Thoracic aorta (tissue), 2 donors: ENCODE measurements around the gene CAMK2B. TPM values are rescaled to one million over a fixed set of nuclear protein-coding genes. Genes with fewer than 3 reads are reported as not detected.

Experiments used
- ATAC-seq: fragments of 150-250 bp; one replicate; pipeline ENCODE4 v1.8.0; 2017; ENCODE audit warnings: low read depth; ENCODE audit not compliant: insufficient number of reproducible peaks, low FRiP score
- DNase-seq: peaks from one replicate; pipeline ENCODE4 v3.0.0-alpha.2; 2020; ENCODE audit warnings: low spot score
- H3K27ac ChIP-seq, 2 donors: fragments of 200-600 bp; sonication (generic); 1 replicate in 1 of 2; 2 replicates in 1 of 2; pipeline ENCODE4 v1.5.1; 2016; ENCODE audit warnings: mild to moderate bottlenecking in 2 of 2, moderate library complexity in 2 of 2
- H3K27me3 ChIP-seq: fragments of 200-600 bp; sonication (generic); replicated peaks from 2 replicates; pipeline ENCODE4 v1.6.0; 2016; ENCODE audit warnings: mild to moderate bottlenecking; ENCODE audit not compliant: insufficient read depth
- H3K36me3 ChIP-seq: fragments of 200-600 bp; sonication (generic); one replicate; pipeline ENCODE4 v1.5.1; 2016
- H3K4me1 ChIP-seq, 2 donors: fragments of 200-600 bp; sonication (generic); 1 replicate in 1 of 2; 2 replicates in 1 of 2; pipeline versions ENCODE4 v1.5.1 to v1.6.0; 2016; ENCODE audit warnings: low read depth in 2 of 2, mild to moderate bottlenecking in 1 of 2; ENCODE audit not compliant: control insufficient read depth in 1 of 2
- H3K4me3 ChIP-seq: fragments of 200-600 bp; sonication (generic); 2 replicates; pipeline ENCODE4 v1.5.1; 2016; ENCODE audit warnings: mild to moderate bottlenecking
- H3K9me3 ChIP-seq: fragments of 200-600 bp; sonication (generic); 2 replicates; pipeline ENCODE4 v1.5.1; 2016
- total RNA-seq, 2 donors: library from RNA; depleted of rRNA; stranded (reverse); fragments of >200 nt; gene quantifications; one replicate each; pipeline versions ENCODE4 v1.1.0 to v1.2.3, GENCODE V29; 2016
- TF ChIP-seq, protein P1 (sequence below): fragments of 200-600 bp; sonication (generic); IDR thresholded peaks from one replicate; pipeline ENCODE4 v1.5.1; 2019; ENCODE audit warnings: antibody characterized with exemption

The CAMK2B gene
- total RNA-seq, 2 donors from 2014 or later = 1.5 to 2.8 TPM

DNA sequence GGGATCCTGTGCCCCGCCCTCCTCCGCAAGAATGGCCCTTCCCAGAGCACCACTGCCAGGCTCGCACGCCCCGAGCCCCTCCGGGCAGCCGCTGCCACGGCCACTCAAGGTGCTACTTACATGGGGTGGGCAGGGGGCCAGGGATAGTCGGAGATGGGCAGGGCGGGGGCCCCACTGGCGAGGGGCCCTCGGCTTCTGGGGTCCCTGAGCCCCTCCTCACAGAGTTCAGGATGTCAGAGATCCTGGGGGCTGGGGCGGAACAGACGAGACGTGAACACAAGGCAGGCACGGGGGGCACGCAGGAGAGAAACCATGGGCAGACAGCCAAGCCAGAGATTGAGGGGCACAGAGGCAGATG lies 99.0 kb downstream of the CAMK2B start:
- DNase-seq = no peak
- no peak overlapping the region for H3K27ac ChIP-seq
- H3K4me1 ChIP-seq = no peaks in the 10 kb centered on the region
- no peak overlapping the region for H3K4me3 ChIP-seq
- no peak for ATAC-seq
- TF ChIP-seq, protein P1, sequence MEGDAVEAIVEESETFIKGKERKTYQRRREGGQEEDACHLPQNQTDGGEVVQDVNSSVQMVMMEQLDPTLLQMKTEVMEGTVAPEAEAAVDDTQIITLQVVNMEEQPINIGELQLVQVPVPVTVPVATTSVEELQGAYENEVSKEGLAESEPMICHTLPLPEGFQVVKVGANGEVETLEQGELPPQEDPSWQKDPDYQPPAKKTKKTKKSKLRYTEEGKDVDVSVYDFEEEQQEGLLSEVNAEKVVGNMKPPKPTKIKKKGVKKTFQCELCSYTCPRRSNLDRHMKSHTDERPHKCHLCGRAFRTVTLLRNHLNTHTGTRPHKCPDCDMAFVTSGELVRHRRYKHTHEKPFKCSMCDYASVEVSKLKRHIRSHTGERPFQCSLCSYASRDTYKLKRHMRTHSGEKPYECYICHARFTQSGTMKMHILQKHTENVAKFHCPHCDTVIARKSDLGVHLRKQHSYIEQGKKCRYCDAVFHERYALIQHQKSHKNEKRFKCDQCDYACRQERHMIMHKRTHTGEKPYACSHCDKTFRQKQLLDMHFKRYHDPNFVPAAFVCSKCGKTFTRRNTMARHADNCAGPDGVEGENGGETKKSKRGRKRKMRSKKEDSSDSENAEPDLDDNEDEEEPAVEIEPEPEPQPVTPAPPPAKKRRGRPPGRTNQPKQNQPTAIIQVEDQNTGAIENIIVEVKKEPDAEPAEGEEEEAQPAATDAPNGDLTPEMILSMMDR = no peak
- no peaks in the 10 kb centered on the region for H3K27me3 ChIP-seq
- H3K9me3 ChIP-seq = no peaks in the 10 kb centered on the region
- H3K36me3 ChIP-seq = no peaks in the 10 kb centered on the region

DNA sequence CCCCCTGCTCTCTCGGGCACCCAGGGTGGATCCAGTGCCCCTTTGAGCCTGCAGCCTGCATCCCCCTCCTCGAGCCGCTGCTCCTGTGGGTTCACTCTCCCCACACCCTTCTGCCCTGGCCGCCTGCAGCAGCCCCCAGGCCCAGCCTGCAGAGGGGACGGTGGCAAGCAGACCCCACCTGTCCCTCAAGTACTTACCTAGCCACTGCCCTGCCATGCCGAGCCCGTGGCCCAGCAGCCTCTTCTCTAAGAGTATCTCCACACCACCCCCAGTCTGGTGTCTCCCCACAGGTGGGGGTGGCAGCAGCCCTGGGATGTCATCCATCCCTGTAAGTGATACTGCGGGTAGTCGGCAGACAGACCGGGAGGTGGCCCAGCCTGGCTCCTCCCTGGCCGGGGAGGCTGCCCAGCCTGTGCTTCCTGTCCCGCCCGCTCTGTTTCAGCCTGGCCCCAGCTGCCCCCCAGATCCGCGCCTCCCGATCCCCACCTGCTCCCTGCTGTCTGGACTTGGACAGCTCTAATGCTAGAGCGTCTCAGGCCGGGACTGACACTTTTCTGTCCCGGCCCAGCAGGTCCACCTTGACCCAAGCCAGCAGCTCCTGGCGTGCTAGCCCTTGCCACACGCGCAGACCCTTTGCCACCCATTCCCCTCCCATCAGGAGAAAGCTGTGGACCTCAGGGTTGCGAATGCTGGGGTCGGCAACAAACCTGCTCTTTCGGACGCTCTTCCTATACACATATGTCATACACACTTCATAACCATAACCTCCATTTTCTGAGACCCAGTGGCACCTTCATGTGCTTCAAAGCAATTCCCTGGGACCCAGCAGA lies 99.6 kb downstream of the CAMK2B start:
- no peak for ATAC-seq

DNA sequence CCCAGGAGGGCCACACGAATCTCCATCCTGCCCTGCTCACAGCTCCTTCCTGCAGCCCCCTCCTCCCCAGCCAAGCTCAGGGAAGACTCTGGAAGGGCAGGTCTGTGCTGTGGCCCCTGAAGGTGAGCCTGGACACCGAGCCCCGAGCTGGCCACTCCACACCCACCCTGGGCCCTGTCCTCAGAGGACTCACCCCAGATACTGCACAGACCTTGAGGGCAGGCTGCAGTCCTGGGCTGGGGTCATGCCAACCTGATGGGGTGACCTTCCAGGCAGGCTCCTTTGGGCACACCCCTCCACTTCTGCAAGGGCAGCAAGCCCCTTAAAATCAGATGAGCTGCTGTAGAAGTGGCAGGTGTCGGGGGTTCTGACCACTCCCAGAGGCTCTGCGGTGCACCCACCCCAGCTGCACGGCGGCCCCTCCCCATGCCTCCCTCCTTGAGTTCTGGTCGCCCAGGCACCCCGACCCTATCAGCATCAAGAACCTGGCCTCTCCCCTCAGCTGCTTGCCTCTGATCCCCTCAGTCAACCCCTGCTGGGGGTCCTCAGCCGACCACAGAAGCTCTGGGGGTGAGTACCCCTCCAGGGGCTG lies 100.3 kb downstream of the CAMK2B start:
- Histone ChIP-seq H3K27ac (no peak overlapping the region), H3K36me3 (no peaks in the 10 kb centered on the region), H3K9me3 (no peaks in the 10 kb centered on the region), H3K4me3 (no peak overlapping the region), H3K4me1 (no peaks in the 10 kb centered on the region), H3K27me3 (no peaks in the 10 kb centered on the region)
- TF ChIP-seq, protein P1 = no peak
- ATAC-seq (no peak), DNase-seq (no peak)

More for the DNA sequence above, 99.6 kb downstream of the CAMK2B start:
- H3K4me1 ChIP-seq = no peaks in the 10 kb centered on the region
- H3K27me3 ChIP-seq = no peaks in the 10 kb centered on the region
- DNase-seq = no peak
- no peak overlapping the region for H3K27ac ChIP-seq
- H3K4me3 ChIP-seq = no peak overlapping the region
- H3K36me3 ChIP-seq = no peaks in the 10 kb centered on the region
- H3K9me3 ChIP-seq = no peaks in the 10 kb centered on the region
- TF ChIP-seq, protein P1 = no peak

DNA sequence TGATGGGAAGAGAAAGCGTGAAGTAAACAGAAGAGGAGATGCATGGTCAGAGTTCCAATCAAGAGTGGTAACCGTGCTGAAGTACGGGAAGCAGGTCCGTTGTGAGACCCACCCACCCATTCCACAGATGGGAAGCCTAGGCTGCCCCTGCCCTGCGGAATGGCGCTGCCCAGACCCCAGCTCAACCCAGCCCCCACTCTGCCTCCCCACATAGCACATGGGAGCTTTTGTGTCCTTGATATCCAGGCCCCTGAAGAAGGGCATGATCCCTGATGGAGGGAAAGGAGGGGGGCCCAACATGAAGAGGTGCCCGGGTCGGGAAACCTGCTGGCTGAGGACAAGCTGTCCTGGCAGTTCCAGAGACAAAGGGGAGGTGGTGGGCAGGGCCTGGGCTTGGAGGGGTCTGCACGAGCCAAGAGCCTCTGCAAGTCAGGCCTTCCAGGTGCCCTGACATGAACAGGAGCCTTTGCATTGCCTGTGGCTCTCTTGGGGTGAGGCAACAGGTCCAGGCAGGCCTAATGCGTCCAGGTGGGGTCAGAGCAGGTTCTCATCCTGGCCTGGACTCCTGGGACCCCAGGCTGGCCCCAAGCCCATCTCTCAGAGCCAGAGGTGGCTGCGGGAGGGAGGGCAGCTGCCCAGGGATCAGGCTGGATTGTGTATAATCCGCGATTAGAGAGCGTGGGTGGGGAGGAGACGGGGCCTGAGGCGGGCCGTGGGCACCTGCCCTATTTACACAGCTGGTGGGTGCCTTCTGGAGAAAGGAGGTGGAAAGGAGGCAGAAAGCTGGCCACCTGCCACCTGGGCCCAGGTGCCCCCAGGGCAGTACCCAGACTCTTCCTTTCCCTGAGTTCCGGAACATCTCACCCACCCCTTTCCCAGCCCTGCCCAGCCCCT lies 101.1 kb downstream of the CAMK2B start:
- Histone ChIP-seq H3K27ac (no peak overlapping the region), H3K27me3 (no peaks in the 10 kb centered on the region), H3K4me1 (no peaks in the 10 kb centered on the region), H3K36me3 (no peaks in the 10 kb centered on the region), H3K9me3 (no peaks in the 10 kb centered on the region), H3K4me3 (no peak overlapping the region)
- DNase-seq (no peak), ATAC-seq (no peak)
- TF ChIP-seq, protein P1 = no peak
